SK-N-SH treated with all-trans-retinoic acid at 6 μM for 48 hours (cell line): ENCODE results near the gene GJA9.

Experiments
- ATAC-seq: fragments of 200-7000 bp; cut with Tn5 transposase; 3 replicates; pipeline ENCODE4 v1.9.1; 2020; ENCODE audit warnings: mild to moderate bottlenecking, moderate library complexity
- ARNTL ChIP-seq: fragments of 450-650 bp; formaldehyde crosslinking; IDR thresholded peaks from 2 replicates; pipeline ENCODE4 v1.5.0; 2020; ENCODE audit warnings: low read depth, mild to moderate bottlenecking, moderate library complexity, borderline replicate concordance
- BACH2 ChIP-seq: fragments of 250-450 bp; sonication (Bioruptor Pico); IDR thresholded peaks from 2 replicates; pipeline ENCODE4 v1.9.0; 2021; ENCODE audit warnings: mild to moderate bottlenecking, borderline replicate concordance
- CREB5 ChIP-seq: fragments of 250-450 bp; sonication (Bioruptor Pico); IDR thresholded peaks from 2 replicates; pipeline ENCODE4 v1.5.1; 2020; ENCODE audit warnings: low read depth, mild to moderate bottlenecking, moderate library complexity
- CSDC2 ChIP-seq: fragments of 250-450 bp; sonication (Bioruptor Pico); IDR thresholded peaks from 2 replicates; pipeline ENCODE4 v1.5.0; 2020; ENCODE audit warnings: mild to moderate bottlenecking, moderate library complexity
- ESRRG ChIP-seq: fragments of 250-450 bp; sonication (Bioruptor Pico); IDR thresholded peaks from 2 replicates; pipeline ENCODE4 v1.6.1; 2021; ENCODE audit warnings: mild to moderate bottlenecking
- GLIS3 ChIP-seq: fragments of 250-450 bp; sonication (Bioruptor Pico); IDR thresholded peaks from 2 replicates; pipeline ENCODE4 v1.5.0; 2020; ENCODE audit warnings: mild to moderate bottlenecking, moderate library complexity
- ISL1 ChIP-seq: fragments of 250-450 bp; sonication (Bioruptor Pico); IDR thresholded peaks from 2 replicates; pipeline ENCODE4 v2.1.2; 2022; ENCODE audit warnings: mild to moderate bottlenecking, moderate library complexity
- OSR1 ChIP-seq: fragments of 250-450 bp; sonication (Bioruptor Pico); IDR thresholded peaks from 2 replicates; pipeline ENCODE4 v1.8.0; 2022; ENCODE audit warnings: moderate library complexity, mild to moderate bottlenecking, inconsistent platforms
- PATZ1 ChIP-seq: fragments of 250-450 bp; sonication (Bioruptor Pico); IDR thresholded peaks from 2 replicates; pipeline ENCODE4 v1.8.0; 2020; ENCODE audit warnings: mild to moderate bottlenecking, moderate library complexity, borderline replicate concordance
- PPARA ChIP-seq: fragments of 250-450 bp; sonication (Bioruptor Pico); IDR thresholded peaks from 2 replicates; pipeline ENCODE4 v1.5.0; 2020; ENCODE audit warnings: mild to moderate bottlenecking, borderline replicate concordance
- RARB ChIP-seq: fragments of 250-450 bp; sonication (Bioruptor Pico); IDR thresholded peaks from 2 replicates; pipeline ENCODE4 v1.8.0; 2021; ENCODE audit warnings: mild to moderate bottlenecking, moderate library complexity
- SNAI2 ChIP-seq: fragments of 250-450 bp; sonication (Bioruptor Pico); IDR thresholded peaks from 2 replicates; pipeline ENCODE4 v1.5.0; 2020; ENCODE audit warnings: mild to moderate bottlenecking, moderate library complexity
- TCF4 ChIP-seq: fragments of 250-450 bp; sonication (Bioruptor Pico); IDR thresholded peaks from 2 replicates; pipeline ENCODE4 v1.8.0; 2021; ENCODE audit warnings: mild to moderate bottlenecking, moderate library complexity, borderline replicate concordance
- TOX ChIP-seq: fragments of 250-450 bp; sonication (Bioruptor Pico); IDR thresholded peaks from 2 replicates; pipeline ENCODE4 v1.8.0; 2021; ENCODE audit warnings: mild to moderate bottlenecking, moderate library complexity, borderline replicate concordance
- ZC3H10 ChIP-seq: fragments of 250-450 bp; sonication (Bioruptor Pico); IDR thresholded peaks from 2 replicates; pipeline ENCODE4 v1.5.1; 2021; ENCODE audit warnings: mild to moderate bottlenecking, moderate library complexity
- ZFP3 ChIP-seq: fragments of 250-450 bp; sonication (Bioruptor Pico); IDR thresholded peaks from 2 replicates; pipeline ENCODE4 v1.5.0; 2020; ENCODE audit warnings: mild to moderate bottlenecking, moderate library complexity
- ZNF8 ChIP-seq: fragments of 450-650 bp; formaldehyde crosslinking; IDR thresholded peaks from 2 replicates; pipeline ENCODE4 v1.5.0; 2020; ENCODE audit warnings: mild to moderate bottlenecking, moderate library complexity
- TF ChIP-seq, protein P1 (sequence below): fragments of 250-450 bp; sonication (Bioruptor Pico); IDR thresholded peaks from 2 replicates; pipeline ENCODE4 v1.5.1; 2021; ENCODE audit warnings: mild to moderate bottlenecking, moderate library complexity
- TF ChIP-seq, protein P2 (sequence below): fragments of 250-450 bp; sonication (Bioruptor Pico); IDR thresholded peaks from 2 replicates; pipeline ENCODE4 v1.5.0; 2020; ENCODE audit warnings: mild to moderate bottlenecking, moderate library complexity

Gene GJA9

GRCh38 chr1:38875811-38876210 lies 5.6 kb downstream of the GJA9 start:
- no peak for ATAC-seq
- TF ChIP-seq OSR1 (no peak), ARNTL (no peak), PPARA (CRISPR knock-in tag) (no peak), SNAI2 (CRISPR knock-in tag) (no peak), BACH2 (no peak), ISL1 (CRISPR knock-in tag) (no peak), PATZ1 (CRISPR knock-in tag) (no peak), ESRRG (CRISPR knock-in tag) (no peak), TOX (CRISPR knock-in tag) (no peak), CREB5 (CRISPR knock-in tag) (no peak), RARB (CRISPR knock-in tag) (no peak), GLIS3 (CRISPR knock-in tag) (no peak)
- TF ChIP-seq, protein P1, sequence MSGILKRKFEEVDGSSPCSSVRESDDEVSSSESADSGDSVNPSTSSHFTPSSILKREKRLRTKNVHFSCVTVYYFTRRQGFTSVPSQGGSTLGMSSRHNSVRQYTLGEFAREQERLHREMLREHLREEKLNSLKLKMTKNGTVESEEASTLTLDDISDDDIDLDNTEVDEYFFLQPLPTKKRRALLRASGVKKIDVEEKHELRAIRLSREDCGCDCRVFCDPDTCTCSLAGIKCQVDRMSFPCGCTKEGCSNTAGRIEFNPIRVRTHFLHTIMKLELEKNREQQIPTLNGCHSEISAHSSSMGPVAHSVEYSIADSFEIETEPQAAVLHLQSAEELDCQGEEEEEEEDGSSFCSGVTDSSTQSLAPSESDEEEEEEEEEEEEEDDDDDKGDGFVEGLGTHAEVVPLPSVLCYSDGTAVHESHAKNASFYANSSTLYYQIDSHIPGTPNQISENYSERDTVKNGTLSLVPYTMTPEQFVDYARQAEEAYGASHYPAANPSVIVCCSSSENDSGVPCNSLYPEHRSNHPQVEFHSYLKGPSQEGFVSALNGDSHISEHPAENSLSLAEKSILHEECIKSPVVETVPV (CRISPR knock-in tag), result no peak

DNA sequence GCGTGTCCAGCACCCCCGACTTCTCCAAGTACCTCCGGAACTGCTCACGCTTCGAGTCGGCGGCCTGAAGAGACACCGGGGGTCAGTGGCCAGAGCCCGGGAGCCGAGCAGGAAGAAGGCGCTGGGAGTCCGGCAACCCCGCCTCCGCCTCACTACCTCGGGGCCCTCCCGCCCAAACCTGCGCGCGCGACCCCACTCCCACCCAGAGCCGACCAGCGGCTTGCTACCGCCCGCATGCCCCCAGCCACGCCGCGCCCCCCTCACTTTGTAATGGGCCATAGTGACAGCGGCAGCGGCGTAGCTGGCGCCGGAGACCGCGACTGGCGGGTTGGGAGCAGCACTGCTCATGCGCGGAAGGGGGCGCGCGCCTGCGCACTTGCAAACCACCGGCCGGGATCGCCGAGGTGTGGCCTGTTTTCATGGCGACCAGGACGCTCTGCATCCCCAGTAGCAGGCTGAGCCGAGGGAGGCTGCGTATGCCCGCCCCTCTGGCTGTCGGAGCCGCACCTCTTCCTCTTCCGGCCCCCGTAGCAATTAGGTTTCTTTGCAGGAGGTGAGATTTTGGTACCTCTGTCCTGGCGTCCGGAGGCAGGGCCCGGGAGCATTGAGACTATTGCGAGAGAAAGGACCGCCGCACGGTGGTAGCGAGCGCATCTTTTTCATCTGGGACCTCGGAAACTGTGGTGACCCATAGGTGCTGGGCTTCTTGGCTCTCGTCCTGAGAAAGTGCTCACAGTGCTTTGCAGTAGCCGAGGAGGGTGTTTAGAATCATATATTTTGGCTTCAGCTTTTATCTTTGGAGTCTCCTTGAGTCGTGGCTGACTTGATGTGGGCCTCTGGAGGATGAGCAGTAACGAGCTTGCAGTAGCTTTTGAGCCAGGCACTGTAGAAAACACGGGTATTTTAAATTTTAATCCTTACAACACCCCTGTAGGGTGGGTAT lies 8.1 kb downstream of the GJA9 start, which contains the start of gene MYCBP:
TSS of gene MYCBP (minus strand) at position 322 of the 943 bp plus-strand sequence. CDS start at position 279, 43 bp downstream.
- no peak for TF ChIP-seq ISL1 (CRISPR knock-in tag)
- TF ChIP-seq ZFP3 (CRISPR knock-in tag), result peak; percentile 71; the same call in 1 of the 2 replicates
- ATAC-seq, result peak; percentile 99

- no peak for TF ChIP-seq PATZ1 (CRISPR knock-in tag)
- no peak for TF ChIP-seq ARNTL
- no peak for TF ChIP-seq ZC3H10 (CRISPR knock-in tag)
- TF ChIP-seq ESRRG (CRISPR knock-in tag), result no peak
- no peak for TF ChIP-seq CSDC2
- TF ChIP-seq OSR1, result no peak
- no peak for TF ChIP-seq RARB (CRISPR knock-in tag)
- TF ChIP-seq TCF4 (CRISPR knock-in tag), result no peak
- TF ChIP-seq PPARA (CRISPR knock-in tag), result no peak
- no peak for TF ChIP-seq ISL1 (CRISPR knock-in tag)
- TF ChIP-seq, protein P2, sequence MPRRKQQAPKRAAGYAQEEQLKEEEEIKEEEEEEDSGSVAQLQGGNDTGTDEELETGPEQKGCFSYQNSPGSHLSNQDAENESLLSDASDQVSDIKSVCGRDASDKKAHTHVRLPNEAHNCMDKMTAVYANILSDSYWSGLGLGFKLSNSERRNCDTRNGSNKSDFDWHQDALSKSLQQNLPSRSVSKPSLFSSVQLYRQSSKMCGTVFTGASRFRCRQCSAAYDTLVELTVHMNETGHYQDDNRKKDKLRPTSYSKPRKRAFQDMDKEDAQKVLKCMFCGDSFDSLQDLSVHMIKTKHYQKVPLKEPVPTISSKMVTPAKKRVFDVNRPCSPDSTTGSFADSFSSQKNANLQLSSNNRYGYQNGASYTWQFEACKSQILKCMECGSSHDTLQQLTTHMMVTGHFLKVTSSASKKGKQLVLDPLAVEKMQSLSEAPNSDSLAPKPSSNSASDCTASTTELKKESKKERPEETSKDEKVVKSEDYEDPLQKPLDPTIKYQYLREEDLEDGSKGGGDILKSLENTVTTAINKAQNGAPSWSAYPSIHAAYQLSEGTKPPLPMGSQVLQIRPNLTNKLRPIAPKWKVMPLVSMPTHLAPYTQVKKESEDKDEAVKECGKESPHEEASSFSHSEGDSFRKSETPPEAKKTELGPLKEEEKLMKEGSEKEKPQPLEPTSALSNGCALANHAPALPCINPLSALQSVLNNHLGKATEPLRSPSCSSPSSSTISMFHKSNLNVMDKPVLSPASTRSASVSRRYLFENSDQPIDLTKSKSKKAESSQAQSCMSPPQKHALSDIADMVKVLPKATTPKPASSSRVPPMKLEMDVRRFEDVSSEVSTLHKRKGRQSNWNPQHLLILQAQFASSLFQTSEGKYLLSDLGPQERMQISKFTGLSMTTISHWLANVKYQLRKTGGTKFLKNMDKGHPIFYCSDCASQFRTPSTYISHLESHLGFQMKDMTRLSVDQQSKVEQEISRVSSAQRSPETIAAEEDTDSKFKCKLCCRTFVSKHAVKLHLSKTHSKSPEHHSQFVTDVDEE (CRISPR knock-in tag), result no peak
- TF ChIP-seq ZFP3 (CRISPR knock-in tag), result no peak
- TF ChIP-seq CREB5 (CRISPR knock-in tag), result no peak
- no peak for TF ChIP-seq TOX (CRISPR knock-in tag)
- no peak for TF ChIP-seq ZNF8 (CRISPR knock-in tag)
- ATAC-seq, result peak; percentile 49
Observed at GRCh38 chr1:38872401-38873026, 8.9 kb downstream of the GJA9 start.
